HG03039 (cell line): ENCODE data around the gene AP1AR.
A peak's percentile ranks its signal among the peaks of the same experiment; 100 is the strongest.
"Not testable (repeated sequence)": the region's sequence is repeated elsewhere in the genome, so short reads cannot be mapped to it uniquely, and the experiment has no call there.

Experiments used
- ATAC-seq: cut with Tn5 transposase; IDR thresholded peaks from one replicate; pipeline ENCODE4 v1.9.1; 2021; ENCODE audit warnings: mild to moderate bottlenecking, moderate library complexity; ENCODE audit not compliant: unreplicated experiment

Gene AP1AR

DNA sequence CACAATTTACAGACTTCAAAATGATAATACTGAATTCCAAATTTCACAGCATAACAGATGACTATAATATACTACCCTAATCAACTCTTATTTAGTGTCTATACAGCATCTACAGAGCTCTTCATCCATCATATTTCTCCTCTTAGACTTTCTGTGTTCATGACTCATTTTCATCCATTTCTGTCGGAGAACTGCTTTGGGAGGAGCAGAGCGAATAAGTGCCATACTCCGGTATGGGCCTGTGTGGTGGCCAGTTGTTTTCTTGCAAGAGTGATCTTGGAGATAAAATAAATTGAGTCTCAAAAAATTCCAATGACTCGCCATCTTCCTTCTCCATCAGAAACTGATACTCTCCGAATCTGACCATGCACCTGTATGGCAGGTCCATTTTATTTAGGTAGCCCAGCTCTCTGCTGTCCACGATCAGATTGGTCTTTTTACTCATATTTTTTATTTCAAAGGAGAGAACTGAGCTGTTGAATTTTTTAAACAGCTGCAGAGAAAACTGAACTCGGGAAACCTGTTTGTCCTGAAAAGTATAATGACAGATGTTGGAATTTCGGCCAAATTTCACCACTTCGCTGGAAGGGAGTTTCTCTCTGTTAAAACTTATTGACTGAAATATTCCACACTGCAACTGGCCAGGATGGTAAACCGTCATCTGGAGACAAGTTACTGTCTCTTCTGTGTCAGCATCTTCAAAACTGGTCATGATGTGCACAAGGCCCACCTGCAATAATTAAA lies 46.3 kb downstream of the AP1AR start:
- ATAC-seq, result no peak

DNA sequence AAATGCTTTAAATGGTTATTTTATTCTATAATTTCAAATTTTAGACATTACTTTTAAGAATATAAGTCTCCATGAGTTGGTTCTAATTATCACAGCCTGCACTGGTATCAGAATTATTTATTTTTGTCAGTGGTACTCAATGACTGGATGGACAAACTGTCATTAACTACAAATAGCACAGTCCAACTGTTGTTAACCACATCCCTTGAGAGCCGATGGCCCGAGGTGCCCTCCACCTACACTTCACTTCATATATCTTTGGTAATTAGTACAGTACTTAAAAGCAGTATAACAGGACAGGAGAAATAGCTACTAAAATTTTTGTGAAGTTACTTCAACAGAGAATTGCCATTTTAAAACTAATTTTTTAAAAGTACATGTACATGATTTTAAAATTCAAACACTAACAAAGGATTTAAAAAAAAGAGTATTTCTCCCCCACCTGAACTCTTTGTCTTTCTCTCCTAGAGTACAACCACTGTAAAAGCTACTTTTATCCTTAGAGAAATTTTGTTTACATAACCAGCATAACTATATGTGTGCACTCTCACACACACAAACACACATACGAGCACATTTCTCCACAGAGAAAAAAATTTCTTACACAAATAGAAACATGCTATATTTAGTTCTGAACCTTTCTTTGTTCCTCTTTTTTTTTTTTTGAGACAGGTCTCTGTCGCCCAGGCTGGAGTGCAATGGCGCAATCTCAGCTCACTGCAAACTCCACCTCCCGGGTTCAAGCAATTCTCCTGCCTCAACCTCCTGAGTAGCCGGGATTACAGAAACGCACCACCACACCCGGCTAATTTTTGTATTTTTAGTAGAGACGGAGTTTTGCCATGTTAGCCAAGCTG lies 47.7 kb downstream of the AP1AR start:
- peak; percentile 54 for ATAC-seq

DNA sequence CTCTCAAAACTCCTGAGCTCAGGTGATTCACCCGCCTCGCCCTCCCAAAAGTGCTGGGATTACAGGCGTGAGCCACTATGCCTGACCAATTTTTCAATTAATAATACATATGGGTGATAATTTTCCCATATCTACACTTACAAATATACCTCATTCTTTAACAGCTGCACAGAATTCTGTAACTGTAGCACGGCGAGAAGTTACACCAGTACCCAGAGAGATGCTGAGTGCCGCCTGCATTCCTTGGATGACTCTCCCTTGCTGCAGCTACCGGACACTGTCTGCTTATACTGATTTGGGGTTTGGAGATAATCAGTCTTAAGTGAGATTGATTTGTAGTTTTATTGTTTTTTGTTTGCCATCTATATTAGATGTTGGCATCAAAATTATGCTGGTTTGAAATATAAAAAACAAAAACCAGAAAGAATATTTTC lies 48.3 kb downstream of the AP1AR start:
- ATAC-seq, result peak; percentile 15

DNA sequence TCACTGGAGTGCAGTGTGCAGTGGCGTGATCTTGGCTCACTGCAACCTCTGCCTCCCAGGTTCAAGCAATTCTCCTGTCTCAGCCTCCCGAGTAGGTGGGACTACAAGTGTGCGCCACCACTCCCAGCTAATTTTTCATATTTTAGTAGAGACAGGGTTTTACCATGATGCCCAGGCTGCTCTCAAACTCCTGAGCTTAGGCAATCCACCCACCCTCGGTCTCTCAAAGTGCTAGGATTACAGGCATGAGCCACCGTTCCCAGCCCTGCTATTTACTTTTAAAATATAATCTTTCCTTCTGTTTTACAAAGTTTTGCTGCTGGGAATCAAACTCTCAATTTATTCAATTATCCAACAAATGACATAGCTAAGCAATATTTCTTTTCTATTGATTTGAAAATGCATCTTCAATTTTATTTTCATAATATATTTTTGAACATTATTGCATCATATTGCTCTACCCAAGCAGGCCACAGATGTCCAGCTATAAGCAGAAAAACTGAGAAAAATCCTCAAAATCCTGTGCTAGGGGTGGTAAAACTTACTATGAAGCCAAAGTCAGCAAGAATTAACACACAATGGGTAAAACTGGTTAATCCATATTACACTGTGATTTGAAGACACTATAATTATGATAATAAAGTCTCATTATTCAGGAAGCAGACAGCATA lies 48.9 kb downstream of the AP1AR start:
- no peak for ATAC-seq

DNA sequence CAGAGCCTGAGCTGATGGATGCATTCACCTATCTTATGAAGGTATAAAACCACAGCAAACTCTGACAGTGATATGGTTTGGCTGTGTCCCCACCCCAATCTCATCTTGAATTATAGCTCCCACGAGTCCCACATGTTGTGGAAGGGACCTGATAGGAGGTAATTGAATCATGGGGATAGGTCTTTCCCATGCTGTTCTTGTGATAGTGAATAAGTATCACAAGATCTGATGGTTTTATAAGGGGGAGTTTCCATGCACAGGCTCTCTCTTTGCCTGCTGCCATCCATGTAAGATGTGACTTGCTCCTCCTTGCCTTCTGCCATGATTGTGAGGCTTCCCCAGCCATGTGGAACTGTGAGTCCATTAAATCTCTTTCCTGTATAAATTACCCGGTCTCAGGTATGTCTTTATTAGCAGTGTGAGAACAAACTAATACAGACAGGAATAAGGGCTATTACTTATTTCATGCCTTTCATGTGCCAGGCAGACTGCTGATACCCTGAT lies 50.4 kb downstream of the AP1AR start:
- not testable (repeated sequence) for ATAC-seq

DNA sequence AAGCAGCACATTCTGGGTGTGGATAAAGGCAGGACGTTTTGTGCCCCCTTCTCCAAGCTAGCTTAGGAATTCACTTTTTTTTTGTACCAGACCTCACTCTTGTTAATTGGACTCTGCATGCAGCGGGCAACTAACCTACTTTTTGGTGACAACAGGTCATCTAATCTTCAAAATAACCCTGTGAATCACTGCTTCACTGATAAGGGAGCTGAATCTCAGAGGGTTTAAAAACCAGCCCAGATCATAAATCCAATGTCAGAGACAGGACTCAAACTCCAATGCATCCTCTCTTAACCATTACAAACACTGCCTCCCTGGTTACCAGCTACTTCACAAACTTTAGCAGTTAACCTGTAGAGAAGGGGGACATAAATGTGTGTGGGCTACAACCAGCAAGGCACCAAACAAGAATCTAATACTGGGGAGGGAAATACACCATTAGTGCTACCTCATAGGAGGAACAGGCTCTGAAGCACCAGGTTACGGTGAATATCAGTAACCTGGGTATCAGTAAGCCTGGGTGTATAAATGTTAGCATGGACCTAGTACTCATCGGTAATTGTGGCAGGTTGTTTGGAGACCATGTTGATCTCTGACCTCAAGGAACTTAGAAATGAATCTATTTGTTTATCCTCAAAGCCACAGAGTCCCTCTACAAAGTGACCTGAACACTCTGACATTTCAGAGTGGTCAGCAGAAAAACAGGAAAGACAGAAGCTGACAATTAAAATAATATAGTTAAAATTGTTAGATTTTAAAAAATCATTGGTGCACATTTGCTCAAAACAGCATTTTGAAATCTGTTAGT lies 51.5 kb downstream of the AP1AR start:
- no peak for ATAC-seq

DNA sequence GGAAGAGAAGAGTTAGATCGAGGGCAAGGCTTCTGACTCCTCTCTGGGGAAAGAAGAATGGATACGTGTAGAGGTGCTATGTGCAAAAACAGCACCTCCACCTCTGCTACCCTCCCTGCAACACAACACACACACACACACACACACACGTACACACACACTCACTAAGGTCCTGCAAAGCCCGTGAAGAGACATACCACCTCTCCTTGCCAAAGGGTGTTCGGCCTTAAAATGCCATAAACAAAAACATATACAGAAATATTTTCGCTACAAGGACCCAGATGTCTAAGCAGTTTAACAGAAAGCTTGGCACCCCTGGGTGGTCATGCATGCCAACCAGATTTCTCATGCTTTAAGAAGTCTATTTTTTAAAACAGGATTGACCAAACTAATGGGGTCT lies 52.6 kb downstream of the AP1AR start:
- no peak for ATAC-seq

DNA sequence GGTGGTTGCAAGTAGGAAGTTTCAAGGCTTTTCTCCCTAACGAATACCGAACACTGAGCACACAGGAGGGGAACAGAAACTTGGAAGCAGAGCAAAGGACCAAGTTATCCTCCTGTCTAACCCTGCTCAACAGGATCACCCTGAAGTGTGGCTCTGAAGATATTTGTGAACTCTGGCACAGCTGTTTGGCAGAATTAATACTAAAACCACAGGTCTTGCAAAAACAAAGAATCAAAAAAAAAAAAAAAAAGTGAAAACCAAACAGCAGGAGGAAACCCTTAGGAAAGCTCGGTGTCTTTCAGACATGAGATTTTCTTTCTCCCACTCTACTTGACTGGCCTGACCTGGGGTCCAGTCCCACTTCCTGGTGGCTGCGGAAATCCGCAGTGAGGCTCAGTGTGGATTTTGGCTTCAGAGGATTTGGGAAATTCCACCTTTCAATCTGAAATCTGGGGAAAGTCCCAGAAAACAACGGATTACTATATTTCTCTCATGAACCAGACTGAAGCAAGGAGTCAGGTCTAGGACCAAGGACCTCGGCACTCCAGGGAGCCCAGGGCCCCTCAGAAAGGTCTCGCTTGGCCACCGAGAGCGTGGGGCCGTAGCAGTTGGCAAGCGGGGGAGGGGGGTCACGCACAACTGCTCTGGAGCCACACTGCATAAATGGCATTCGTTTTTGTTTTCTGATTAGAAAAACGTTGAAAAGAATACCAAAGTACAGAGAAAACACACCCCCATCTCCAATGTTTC lies 53.2 kb downstream of the AP1AR start:
- no peak for ATAC-seq

DNA sequence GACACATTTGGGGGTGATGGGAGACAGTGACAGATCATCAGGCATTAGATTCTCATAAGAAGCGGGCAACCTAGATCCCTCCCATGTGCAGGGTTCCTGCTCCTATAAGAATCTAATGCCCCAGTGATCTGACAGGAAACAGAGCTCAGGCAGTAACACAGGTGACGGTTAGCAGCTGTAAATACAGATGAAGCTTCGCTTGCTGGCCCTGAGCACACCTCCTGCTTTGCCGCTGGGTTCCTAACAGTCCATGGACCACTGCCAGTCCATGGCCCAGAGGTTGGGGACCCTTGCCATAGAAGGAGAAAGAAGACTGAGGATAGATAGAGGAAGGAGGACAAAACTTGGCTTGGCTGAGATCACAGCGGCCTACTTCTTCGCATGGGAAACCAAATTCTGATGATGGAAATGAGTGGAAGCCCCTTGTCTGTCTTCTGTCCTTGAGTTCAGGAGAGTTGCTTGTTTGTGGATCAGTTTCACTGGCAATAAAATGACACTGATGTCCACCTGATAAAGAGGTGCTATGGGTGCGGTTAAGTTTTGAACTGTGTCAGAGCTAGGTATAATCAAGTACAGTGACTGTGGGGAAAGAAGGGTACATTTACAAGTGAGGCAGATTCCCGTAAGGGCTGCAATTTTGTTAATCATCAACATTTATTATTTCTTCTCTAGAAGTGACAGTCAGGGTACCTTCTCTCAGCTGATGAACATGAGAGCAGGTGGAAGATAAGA lies 55.8 kb downstream of the AP1AR start:
- ATAC-seq, result no peak

DNA sequence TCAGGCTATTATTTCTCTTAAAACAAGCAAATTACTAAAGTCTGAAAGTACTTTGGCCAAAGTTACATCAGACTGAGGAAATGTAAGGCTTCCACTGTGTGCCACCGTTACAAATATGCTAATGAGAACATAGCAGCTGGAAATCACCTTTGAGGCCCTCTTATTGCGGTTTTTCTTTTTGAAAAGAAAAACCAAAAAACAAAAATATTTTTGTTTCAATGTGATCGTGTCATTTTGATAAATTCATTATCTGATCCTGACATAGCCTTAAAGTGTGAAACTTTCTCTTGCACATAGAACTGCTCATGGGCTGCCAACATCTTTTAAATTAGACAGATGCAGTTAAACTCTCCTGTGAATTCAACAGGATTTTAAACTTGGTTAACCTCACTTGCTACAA lies 56.9 kb downstream of the AP1AR start:
- no peak for ATAC-seq

DNA sequence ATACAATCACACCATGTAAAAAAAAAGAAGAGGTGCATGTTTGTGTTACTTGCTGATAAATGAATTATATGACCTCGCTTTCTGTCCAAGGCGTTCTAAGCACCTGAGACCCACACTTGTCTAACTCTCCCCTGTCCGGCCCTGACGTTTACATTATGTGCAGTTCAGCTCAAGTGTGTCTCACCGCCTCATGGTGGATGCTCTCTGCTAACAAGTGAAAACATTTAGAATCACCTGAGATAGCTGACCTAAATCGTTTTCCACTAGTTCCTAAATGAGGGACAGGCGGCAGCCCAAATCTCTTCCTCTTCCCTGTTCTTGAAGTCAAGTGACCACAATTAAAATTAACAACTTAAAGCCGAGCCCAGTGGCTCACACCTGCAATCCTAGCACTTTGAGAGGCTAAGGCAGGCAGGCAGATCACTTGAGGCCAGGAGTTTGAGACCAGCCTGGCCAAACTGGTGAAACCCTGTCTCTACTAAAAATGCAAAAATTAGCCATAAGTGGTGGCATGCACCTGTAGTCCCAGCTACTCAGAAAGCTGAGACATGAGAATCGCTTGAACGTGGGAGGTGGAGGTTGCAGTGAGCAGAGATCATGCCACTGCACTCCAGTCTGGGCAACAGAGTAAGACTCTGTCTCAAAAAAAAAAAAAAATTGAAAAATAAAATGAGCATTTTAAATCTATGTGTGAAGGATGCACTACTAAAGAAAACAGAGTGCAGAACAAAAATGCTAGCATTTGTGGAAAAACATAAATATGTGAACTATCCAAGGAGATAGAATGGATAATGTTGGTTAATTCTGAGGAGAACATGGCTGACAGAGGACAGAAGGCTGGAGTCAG lies 58.0 kb downstream of the AP1AR start:
- ATAC-seq, result no peak

DNA sequence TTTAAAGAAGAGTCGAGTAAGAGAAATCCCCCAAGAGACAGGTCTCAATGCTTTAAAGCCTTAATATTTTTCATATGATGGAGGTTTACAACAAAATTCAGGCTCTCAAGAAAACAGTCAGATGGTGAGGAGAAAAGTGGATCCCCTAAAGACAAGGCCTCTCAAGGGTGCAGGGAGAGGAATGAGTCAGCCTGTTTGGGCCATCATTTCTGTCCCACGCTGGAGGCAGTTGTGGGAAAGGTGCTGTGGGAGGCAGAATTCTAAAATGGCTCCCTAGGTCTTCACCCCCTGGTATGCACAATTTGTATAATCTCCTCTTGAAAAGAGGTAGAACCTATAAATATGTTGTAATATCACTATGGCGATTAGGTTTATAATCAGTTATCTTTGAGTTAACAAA lies 58.8 kb downstream of the AP1AR start:
- peak; percentile 31 for ATAC-seq

DNA sequence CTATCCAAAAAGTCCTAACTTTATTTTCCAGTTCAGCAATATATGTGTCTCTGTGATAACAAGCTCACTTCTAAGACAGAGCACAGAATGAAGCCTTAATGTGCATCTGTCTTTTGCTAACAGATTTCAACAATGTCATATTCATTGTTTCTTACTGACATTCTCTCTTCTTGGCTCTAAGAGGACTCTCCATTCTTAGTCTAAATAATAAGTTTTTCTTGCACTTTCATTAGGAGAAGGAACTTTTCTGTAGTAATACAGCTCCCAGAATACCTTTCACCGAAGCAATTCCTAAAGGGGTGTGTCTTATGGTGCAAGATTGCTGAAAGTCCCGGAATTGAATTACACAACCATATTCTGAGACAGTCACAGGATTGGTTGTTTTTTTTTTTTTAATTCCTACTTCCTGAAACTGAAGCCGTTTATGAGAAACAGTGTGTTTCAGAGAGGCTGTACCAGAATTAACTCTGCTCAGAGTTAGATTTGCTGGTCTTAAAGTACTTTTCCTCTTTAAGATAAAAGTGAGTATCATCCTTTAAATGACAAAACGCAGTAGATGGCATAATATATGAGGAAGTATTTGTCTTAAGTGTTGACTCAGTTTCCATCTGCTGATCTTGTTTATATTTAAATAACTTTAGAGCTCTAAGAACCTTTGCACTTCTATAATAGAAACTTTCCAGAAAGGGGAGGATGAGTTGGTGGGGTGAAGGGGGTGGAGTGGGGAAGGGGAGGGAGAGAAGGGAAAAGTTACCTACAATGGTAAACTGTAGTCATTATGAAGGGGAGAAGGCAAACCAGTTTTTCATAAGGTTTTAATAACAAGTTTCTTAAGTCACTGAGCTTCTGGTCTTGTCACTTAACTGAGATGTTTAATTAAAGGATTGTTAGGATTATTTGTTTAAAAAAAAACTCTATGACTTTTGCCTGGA lies 65.6 kb downstream of the AP1AR start, which contains the start of gene ALPK1:
Gene ALPK1, plus strand, starts transcription at position 421 of the 932 bp plus-strand sequence.
- peak; percentile 82 for ATAC-seq

DNA sequence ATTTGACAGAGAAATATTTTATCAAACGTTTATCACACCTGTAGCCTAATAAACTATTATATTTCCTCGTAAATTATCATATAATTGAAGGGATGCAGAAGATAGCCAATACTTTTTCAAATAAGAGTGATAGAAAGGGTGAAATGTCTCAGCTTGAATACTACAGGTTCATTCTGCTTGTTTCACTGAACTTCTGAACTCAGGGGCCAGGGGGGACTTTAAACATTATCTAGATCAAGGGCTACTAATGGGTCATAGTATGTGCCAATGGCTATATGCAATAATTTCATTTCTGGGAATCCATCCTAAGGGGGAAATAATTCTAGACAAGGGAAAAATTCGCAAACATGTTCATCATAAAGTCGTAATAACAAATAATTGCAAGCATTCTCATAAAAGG lies 68.1 kb downstream of the AP1AR start:
- no peak for ATAC-seq

DNA sequence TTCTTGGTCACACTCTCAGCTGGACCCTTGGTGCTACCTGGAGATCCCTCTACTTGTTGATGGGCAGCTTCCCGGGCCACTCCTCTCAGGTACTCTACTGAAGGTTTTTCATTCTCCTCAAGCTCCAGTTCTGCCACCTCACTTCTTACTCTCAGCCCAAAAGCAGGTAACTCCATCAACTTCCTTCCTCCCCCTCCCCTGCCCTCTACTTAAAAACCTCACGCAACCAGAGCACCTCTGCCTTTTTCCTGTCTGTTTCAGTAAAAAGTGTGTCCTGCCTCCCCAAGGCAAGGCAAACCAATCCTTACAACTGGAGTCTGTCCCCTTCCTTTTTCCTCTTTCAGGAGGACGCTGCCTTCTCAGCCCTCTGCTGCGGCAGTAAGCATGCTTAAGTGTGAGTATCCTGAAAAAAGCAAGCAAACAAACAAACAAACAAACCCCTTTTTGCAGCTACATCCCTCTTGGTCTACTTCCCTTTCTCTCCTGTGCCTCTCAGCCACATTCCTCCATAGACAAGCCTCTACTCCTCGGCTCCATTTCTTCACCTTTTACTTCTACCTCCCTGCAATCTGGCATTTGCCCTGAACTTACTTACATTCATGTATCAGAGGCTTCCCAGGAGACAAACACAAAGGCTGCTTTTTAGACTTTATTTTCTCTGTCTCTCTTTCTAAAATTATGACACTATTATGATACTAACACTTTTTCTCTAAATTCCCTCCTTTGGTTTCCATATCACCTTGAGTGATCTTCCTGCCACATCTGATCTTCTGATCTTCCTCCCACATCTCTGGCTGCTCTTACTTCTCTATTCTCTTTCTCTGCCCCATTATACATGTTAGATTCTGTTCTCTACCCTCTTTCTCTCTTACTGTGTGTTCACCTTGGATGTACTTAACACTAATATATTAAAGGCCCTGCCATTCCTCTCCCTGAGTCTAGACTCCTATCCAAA lies 71.0 kb downstream of the AP1AR start:
- ATAC-seq, result no peak

DNA sequence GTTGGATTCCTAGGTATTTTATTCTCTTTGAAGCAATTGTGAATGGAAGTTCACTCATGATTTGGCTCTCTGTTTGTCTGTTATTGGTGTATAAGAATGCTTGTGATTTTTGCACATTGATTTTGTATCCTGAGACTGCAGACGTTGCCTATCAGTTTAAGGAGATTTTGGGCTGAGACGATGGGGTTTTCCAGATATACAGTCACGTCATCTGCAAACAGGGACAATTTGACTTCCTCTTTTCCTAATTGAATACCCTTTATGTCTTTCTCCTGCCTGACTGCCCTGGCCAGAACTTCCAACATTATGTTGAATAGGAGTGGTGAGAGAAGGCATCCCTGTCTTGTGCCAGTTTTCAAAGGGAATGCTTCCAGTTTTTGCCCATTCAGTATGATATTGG lies 73.9 kb downstream of the AP1AR start:
- ATAC-seq, result not testable (repeated sequence)
